HepG2 (cell line): Measurements from ENCODE around the gene RSBN1L. TPM values are rescaled to one million over a fixed set of nuclear protein-coding genes. Genes with fewer than 3 reads are reported as not detected.
A peak's percentile ranks its signal among the peaks of the same experiment; 100 is the strongest.

Source experiments
- ATAC-seq: fragments of 200-7000 bp; cut with Tn5 transposase; 3 replicates; pipeline ENCODE4 v1.9.1; 2020; ENCODE audit warnings: mild to moderate bottlenecking, moderate library complexity
- BruUV-seq: library from RNA; stranded (reverse); fragments of 400-500 nt; replicated peaks from 2 replicates; lab custom pipeline; 2021; lab: Mats Ljungman, UMichigan
- CTCF ChIA-PET: fragments of 300-600 bp; formaldehyde crosslinking; extraction: SDS; loops from one replicate; lab custom pipeline; 2021; ENCODE audit warnings: low total read pairs, inconsistent platforms, low intra/inter-chr PET ratio; lab: Yijun Ruan, JAX
- POLR2A ChIA-PET: fragments of 350-600 bp; sonication (Branson Sonifier 250); formaldehyde crosslinking; loops from one replicate; lab custom pipeline; 2020; ENCODE audit warnings: antibody characterized with exemption, inconsistent platforms; lab: Yijun Ruan, JAX
- DNase-seq: peaks from one replicate; pipeline ENCODE4 v3.0.0-alpha.2; 2015; ENCODE audit warnings: low spot score
- FAIRE-seq: peaks from 3 replicates; lab custom pipeline; 2011; peaks lifted over from hg19 to GRCh38; lab: Jason Lieb, UNC
- H2AFZ ChIP-seq: one replicate; pipeline ENCODE4 v1.6.1; 2011; ENCODE audit warnings: low read length, inconsistent platforms
- H3K27ac ChIP-seq: fragments of 300-600 bp; 3 replicates; pipeline ENCODE4 v1.8.0; 2011; ENCODE audit warnings: mixed run types, mild to moderate bottlenecking, mixed read lengths, low read length, inconsistent platforms; ENCODE audit not compliant: insufficient read depth; ENCODE audit errors: extremely low read length
- H3K27me3 ChIP-seq, 2 experiments: fragments of 200-600 bp in 1 of 2; 2 replicates in 1 of 2; 3 replicates in 1 of 2; pipeline versions ENCODE4 v1.6.0 to v1.8.0; 2011; ENCODE audit warnings: low read length in 2 of 2, mild to moderate bottlenecking in 2 of 2, moderate library complexity in 2 of 2, inconsistent platforms in 1 of 2; ENCODE audit not compliant: insufficient read depth in 2 of 2, control insufficient read depth in 1 of 2
- H3K36me3 ChIP-seq, 2 experiments: fragments of 200-600 bp in 1 of 2; replicated peaks in 1 of 2; 2 replicates in 1 of 2; 3 replicates in 1 of 2; pipeline versions ENCODE4 v1.5.1 to v1.8.0; 2011; ENCODE audit warnings: low read length in 2 of 2, inconsistent platforms in 1 of 2; ENCODE audit not compliant: insufficient read depth in 2 of 2, control insufficient read depth in 1 of 2
- H3K4me1 ChIP-seq: 2 replicates; pipeline ENCODE4 v1.5.1; 2012; ENCODE audit warnings: low read length, inconsistent platforms; ENCODE audit not compliant: insufficient read depth
- H3K4me2 ChIP-seq: 2 replicates; pipeline ENCODE4 v1.6.0; 2011; ENCODE audit warnings: low read depth, low read length, inconsistent platforms
- H3K4me3 ChIP-seq, 3 experiments: fragments of 200-600 bp in 1 of 3; sonication (generic), shearing (Covaris generic) in 1 of 3; replicated peaks in 1 of 3; 2 replicates each; pipeline ENCODE4 v1.5.1; 2011 to 2016; ENCODE audit warnings: low read length in 3 of 3, inconsistent platforms in 2 of 3, low read depth in 2 of 3, mild to moderate bottlenecking in 2 of 3, control low read depth in 1 of 3, mixed read lengths in 1 of 3; ENCODE audit not compliant: insufficient read depth in 1 of 3
- H3K79me2 ChIP-seq: one replicate; pipeline ENCODE4 v1.6.1; 2011; ENCODE audit warnings: low read length, inconsistent platforms; ENCODE audit not compliant: insufficient read depth
- H3K9ac ChIP-seq: 2 replicates; pipeline ENCODE4 v1.6.0; 2011; ENCODE audit warnings: mild to moderate bottlenecking, low read depth, low read length, inconsistent platforms; ENCODE audit not compliant: insufficient read depth
- H3K9me3 ChIP-seq: 2 replicates; pipeline ENCODE4 v1.5.1; 2012; ENCODE audit warnings: mild to moderate bottlenecking, low read length
- H4K20me1 ChIP-seq: 2 replicates; pipeline ENCODE4 v1.6.0; 2011; ENCODE audit warnings: inconsistent platforms, mild to moderate bottlenecking, low read length, moderate library complexity; ENCODE audit not compliant: insufficient read depth
- BRCA1 ChIP-seq: sonication (generic); formaldehyde crosslinking; IDR thresholded peaks from 2 replicates; pipeline ENCODE4 v1.4.0; 2020; ENCODE audit warnings: missing genetic modification reagents
- CENPT ChIP-seq: sonication (generic); formaldehyde crosslinking; IDR thresholded peaks from 2 replicates; pipeline ENCODE4 v1.8.0; 2022; ENCODE audit warnings: low read depth, mild to moderate bottlenecking, moderate library complexity, missing genetic modification reagents
- DZIP1 ChIP-seq: sonication (generic); formaldehyde crosslinking; IDR thresholded peaks from 2 replicates; pipeline ENCODE4 v1.5.0; 2020; ENCODE audit warnings: mild to moderate bottlenecking, missing genetic modification reagents
- ETV5 ChIP-seq: IDR thresholded peaks from 2 replicates; pipeline ENCODE4 v1.6.1; 2018; ENCODE audit warnings: missing biosample characterization, missing genetic modification reagents, inconsistent platforms, borderline replicate concordance
- FOSL1 ChIP-seq: sonication (generic); formaldehyde crosslinking; IDR thresholded peaks from 2 replicates; pipeline ENCODE4 v1.9.0; 2021; ENCODE audit warnings: missing genetic modification reagents, borderline replicate concordance
- IKZF4 ChIP-seq: sonication (generic); formaldehyde crosslinking; IDR thresholded peaks from 2 replicates; pipeline ENCODE4 v1.5.1; 2020; ENCODE audit warnings: borderline replicate concordance, mild to moderate bottlenecking, low read depth, missing genetic modification reagents; ENCODE audit errors: not compliant biosample characterization
- KIAA2018 ChIP-seq: sonication (generic); formaldehyde crosslinking; IDR thresholded peaks from 2 replicates; pipeline ENCODE4 v1.5.0; 2020; ENCODE audit warnings: mild to moderate bottlenecking, missing genetic modification reagents, borderline replicate concordance
- NR2F1 ChIP-seq, 2 experiments: fragments of 450-650 bp in 1 of 2; formaldehyde crosslinking in 1 of 2; IDR thresholded peaks; 2 replicates each; pipeline versions ENCODE4 v1.5.0 to v1.6.1; 2016 to 2020; ENCODE audit warnings: mild to moderate bottlenecking in 1 of 2, missing compliant biosample characterization in 1 of 2, missing genetic modification reagents in 1 of 2, moderate library complexity in 1 of 2
- THYN1 ChIP-seq: sonication (generic); formaldehyde crosslinking; IDR thresholded peaks from 2 replicates; pipeline ENCODE4 v1.8.1; 2023; ENCODE audit warnings: low read depth, mild to moderate bottlenecking, moderate library complexity, missing genetic modification reagents, borderline replicate concordance
- XBP1 ChIP-seq: sonication (generic); formaldehyde crosslinking; IDR thresholded peaks from 2 replicates; pipeline ENCODE4 v1.5.0; 2020; ENCODE audit warnings: missing genetic modification reagents
- ZNF121 ChIP-seq: sonication (generic); formaldehyde crosslinking; IDR thresholded peaks from 2 replicates; pipeline ENCODE4 v1.5.0; 2020; ENCODE audit warnings: mild to moderate bottlenecking, missing genetic modification reagents
- WGBS: methylation state at CpG from one replicate; pipeline ENCODE4 v1.1.6; 2017; ENCODE audit warnings: low lambda C conversion rate; 5-methylcytosine and 5-hydroxymethylcytosine counted together
- in situ Hi-C: cut with HindIII; loops from 2 replicates; pipeline ENCODE4 v1.10.0; 2017; ENCODE audit warnings: low pct_unique_long_range_greater_than_20kb; ENCODE audit not compliant: extremely low pct_ligation_motif_present
- intact Hi-C: fragments of 100-400 bp; cut with micrococcal nuclease; formaldehyde crosslinking; loops from one replicate; pipeline ENCODE4 v1.10.0; 2022; ENCODE audit not compliant: unreplicated experiment
- polyA plus RNA-seq, 8 experiments: library from polyadenylated mRNA; depleted of rRNA in 3 of 8; stranded (reverse) in 7 of 8; unstranded in 1 of 8; fragments of >200 nt; fragmentation: Illumina TruSeq in 4 of 8; extraction: Trizol in 4 of 8; gene quantifications; 2 replicates each; pipeline versions ENCODE4 v1.2.1 to v1.2.3, GENCODE V29; 2011 to 2016; ENCODE audit warnings: low read depth in 4 of 8, missing spikeins in 1 of 8, mixed read lengths in 1 of 8; ENCODE audit not compliant: insufficient read depth in 1 of 8
- total RNA-seq, 5 experiments: library from RNA; depleted of rRNA; stranded (reverse); fragments of >200 nt; fragmentation: Illumina TruSeq; extraction: Trizol; gene quantifications; 2 replicates each; pipeline ENCODE4 v1.2.3, GENCODE V29; 2016; ENCODE audit warnings: low read depth in 1 of 5

Gene RSBN1L
- total and polyA plus RNA-seq, 2 of the 13 experiments (the other 11 are each of a cell fraction or from before 2014, with no cell fraction given): 7.7 to 21.3 TPM

- WGBS: under 1% methylated on average over 19 of the region's 61 CpGs
- TF ChIP-seq ETV5 (peak; percentile 93), XBP1 (CRISPR knock-in tag) (no peak), IKZF4 (CRISPR knock-in tag) (no peak), CENPT (no peak), KIAA2018 (CRISPR knock-in tag) (no peak), ZNF121 (no peak), NR2F1 (CRISPR knock-in tag; IDR thresholded peaks at IDR 0.05) (no peak), FOSL1 (CRISPR knock-in tag) (no peak), BRCA1 (no peak), THYN1 (CRISPR knock-in tag) (no peak), DZIP1 (CRISPR knock-in tag) (no peak)
Measured at GRCh38 chr7:77798394-77799077, 102.3 kb downstream of the RSBN1L start, which contains the start of the genes PHTF2 and TMEM60. PHTF2 (plus strand) TSS chr7:77798773. TMEM60 (minus strand) TSS chr7:77798434; CDS start chr7:77794373, 4,061 bp downstream.

More at GRCh38 chr7:77798394-77799077, 102.3 kb downstream of the RSBN1L start, which contains the start of the genes PHTF2 and TMEM60:
- ATAC-seq (peak; percentile 95), DNase-seq (peak; percentile 99), FAIRE-seq (peak; percentile 92)
- H4K20me1 ChIP-seq: no peaks in the 10 kb centered on the region; the same call in 1 of the 2 replicates
- peak within 1 kb of the TSS; percentile 88 for H3K9ac ChIP-seq
- POLR2A ChIA-PET: interaction anchor here (0.9 to 1.6 kb wide), 2 partner anchors 14 to 103 kb away, joined by 3 to 4 read pairs; partner anchors contain the start of gene RSBN1L
- no peak within 1 kb of the TSS for H2AFZ ChIP-seq
- H3K27me3 ChIP-seq: no peaks in the 10 kb centered on the region; a peak in 1 of 5 replicates
- H3K4me1 ChIP-seq: peaks cover 37% of the 10 kb centered on the region
- H3K36me3 ChIP-seq: peaks cover 0 to 6% of the 10 kb centered on the region in 2 experiments; a peak in 3 of 5 replicates
- H3K4me2 ChIP-seq: peak within 1 kb of the TSS; percentile 89
- CTCF ChIA-PET: no interaction called here
- H3K27ac ChIP-seq: peak within 1 kb of the TSS; percentile 78
- H3K79me2 ChIP-seq: peaks cover 37% of the 10 kb centered on the region
- in situ Hi-C loops (no loop called here), intact Hi-C loops (no loop called here)
- peak within 1 kb of the TSS; percentile 87 to 98 (median 90) for H3K4me3 ChIP-seq
- no peaks in the 10 kb centered on the region for H3K9me3 ChIP-seq
- BruUV-seq: no TSS peak
